Spleen (tissue), 11 donors: Measurements from ENCODE around the gene PDE2A. TPM values are rescaled to one million over a fixed set of nuclear protein-coding genes. Genes with fewer than 3 reads are reported as not detected.
A peak's percentile ranks its signal among the peaks of the same experiment; 100 is the strongest.

Experiments
- DNase-seq: peaks from one replicate; pipeline ENCODE4 v3.0.0-alpha.2; 2020
- H3K27ac ChIP-seq, 8 donors: fragments of 200-600 bp; sonication (generic) in 7 of 8; 1 replicate in 4 of 8; 2 replicates in 4 of 8; pipeline versions ENCODE4 v1.5.0 to v1.8.0; 2016 to 2021; ENCODE audit warnings: inconsistent platforms in 4 of 8, mild to moderate bottlenecking in 4 of 8, moderate library complexity in 1 of 8
- H3K27me3 ChIP-seq, 7 donors: fragments of 200-600 bp; sonication (generic) in 6 of 7; replicated peaks in 1 of 7; 1 replicate in 4 of 7; 2 replicates in 3 of 7; pipeline versions ENCODE4 v1.5.0 to v1.8.0; 2016 to 2021; ENCODE audit warnings: inconsistent platforms in 3 of 7, mild to moderate bottlenecking in 1 of 7
- H3K36me3 ChIP-seq, 6 donors: fragments of 200-600 bp; sonication (generic) in 5 of 6; 1 replicate in 4 of 6; 2 replicates in 2 of 6; pipeline versions ENCODE4 v1.5.0 to v1.8.0; 2016 to 2021; ENCODE audit warnings: inconsistent platforms in 2 of 6
- H3K4me1 ChIP-seq, 6 donors: fragments of 200-600 bp; sonication (generic) in 5 of 6; 1 replicate in 3 of 6; 2 replicates in 3 of 6; pipeline versions ENCODE4 v1.5.0 to v1.8.0; 2016 to 2021; ENCODE audit warnings: inconsistent platforms in 3 of 6
- H3K4me3 ChIP-seq, 8 donors: fragments of 200-600 bp; sonication (generic) in 7 of 8; 1 replicate in 4 of 8; 2 replicates in 4 of 8; pipeline versions ENCODE4 v1.5.0 to v1.8.0; 2016 to 2021; ENCODE audit warnings: inconsistent platforms in 4 of 8, mild to moderate bottlenecking in 4 of 8, moderate library complexity in 2 of 8
- H3K9me3 ChIP-seq, 8 donors: fragments of 200-600 bp; sonication (generic) in 7 of 8; 1 replicate in 4 of 8; 2 replicates in 4 of 8; pipeline versions ENCODE4 v1.5.0 to v1.8.0; 2016 to 2021; ENCODE audit warnings: inconsistent platforms in 4 of 8
- CTCF ChIP-seq, 11 experiments: fragments of 200-600 bp in 7 of 11; fragments of 450-650 bp in 4 of 11; sonication (generic) in 4 of 11; IDR thresholded peaks in 8 of 11; conservative IDR thresholded peaks in 3 of 11; 1 replicate in 7 of 11; 2 replicates in 4 of 11; pipeline versions ENCODE4 v1.4.0 to v1.8.0; 2016 to 2021; ENCODE audit warnings: antibody characterized with exemption in 11 of 11, inconsistent platforms in 4 of 11, mild to moderate bottlenecking in 1 of 11
- POLR2A ChIP-seq, 3 donors: fragments of 450-650 bp; IDR thresholded peaks; one replicate each; pipeline ENCODE4 v1.5.1; 2017; ENCODE audit warnings: antibody characterized with exemption in 3 of 3, mild to moderate bottlenecking in 1 of 3
- POLR2AphosphoS5 ChIP-seq, 3 donors: sonication (generic); formaldehyde crosslinking; IDR thresholded peaks; one replicate each; pipeline ENCODE4 v1.5.1; 2017; ENCODE audit warnings: antibody characterized with exemption in 3 of 3
- WGBS, 5 donors: extraction: QIAGEN DNeasy Blood & Tissue Kit in 3 of 5; methylation state at CpG; one replicate each; pipeline versions ENCODE4 v1.1.5 to v1.1.7; 2013 to 2018; 5-methylcytosine and 5-hydroxymethylcytosine counted together
- intact Hi-C: fragments of 100-400 bp; cut with DNase I; formaldehyde crosslinking; loops from one replicate; pipeline ENCODE4 v1.15.0; 2023; ENCODE audit warnings: low total_unique reads
- polyA plus RNA-seq, 3 donors: library from polyadenylated mRNA; stranded (reverse); fragments of 200-250 nt; gene quantifications; one replicate each; pipeline ENCODE4 v1.2.1, GENCODE V29; 2013
- total RNA-seq, 7 donors: library from RNA; depleted of rRNA in 3 of 7; stranded (reverse); fragments of >200 nt in 3 of 7; fragmentation: NEBNext Ultra II Directional in 4 of 7; extraction: Animal tissue kit (Norgen Biotek cat#: 25700) in 4 of 7; gene quantifications; one replicate each; pipeline versions ENCODE4 v1.1.0 to v1.2.1, GENCODE V29; 2016 to 2021
- donor health status: healthy with polysubstance abuse.
- donor health status: DM: no; HTN: no; CAD: no; lungs with moderate emphysema.
- donor health status: DM: no; HTN: no; CAD: no.
- donor health status: Bipolar disorder and iron deficiency.
- donor health status: healthy.
- donor health status: DM: no; HTN: no; CAD: no.
- donor health status: DM: yes; HTN: yes; CAD: no.

The PDE2A gene
- total and polyA plus RNA-seq, 10 donors: 58.2 to 584 (median 333) TPM

GRCh38 chr11:72609476-72609875 is 64.7 kb downstream of the PDE2A start:
- no peak for TF ChIP-seq POLR2A (IDR thresholded peaks at IDR 0.05)
- TF ChIP-seq POLR2AphosphoS5 (IDR thresholded peaks at IDR 0.05): peak in 2 of 3 donors; percentile 22 to 32
- no peak for TF ChIP-seq CTCF (IDR thresholded peaks at IDR 0.05 in 8 of 11, conservative IDR thresholded peaks at IDR 0.05 in 3 of 11)
- 56 to 66% (median 59%) methylated on average over 8 of the region's 8 CpGs for WGBS, 5 donors
- Histone ChIP-seq H3K4me3 (no peak overlapping the region), H3K4me1 (peaks cover 35 to 100% (median 87%) of the 10 kb centered on the region in 6 donors), H3K27me3 (peaks cover 0 to 25% (median 0%) of the 10 kb centered on the region in 7 donors), H3K9me3 (no peaks in the 10 kb centered on the region), H3K27ac (peak overlapping the region in 5 of 8 donors; percentile 62 to 75 (median 70)), H3K36me3 (no peaks in the 10 kb centered on the region)
- intact Hi-C loops: no loop called here
- no peak for DNase-seq

GRCh38 chr11:72609045-72609444 is 65.2 kb downstream of the PDE2A start:
- Histone ChIP-seq H3K27me3 (peaks cover 0 to 25% (median 0%) of the 10 kb centered on the region in 7 donors), H3K4me3 (no peak overlapping the region), H3K9me3 (no peaks in the 10 kb centered on the region), H3K4me1 (peaks cover 31 to 100% (median 85%) of the 10 kb centered on the region in 6 donors), H3K27ac (peak overlapping the region in 5 of 8 donors; percentile 62 to 75 (median 70)), H3K36me3 (peaks cover 0 to 4% (median 0%) of the 10 kb centered on the region in 6 donors)
- intact Hi-C loops: no loop called here
- TF ChIP-seq POLR2A (IDR thresholded peaks at IDR 0.05) (no peak), POLR2AphosphoS5 (IDR thresholded peaks at IDR 0.05) (no peak), CTCF (IDR thresholded peaks at IDR 0.05 in 8 of 11, conservative IDR thresholded peaks at IDR 0.05 in 3 of 11) (peak in 8 of 11 experiments; percentile 10 to 59 (median 44))
- WGBS, 5 donors: 68 to 80% (median 75%) methylated on average over 4 of the region's 4 CpGs
- DNase-seq: no peak

GRCh38 chr11:72607496-72607895 is 66.7 kb downstream of the PDE2A start:
- peaks cover 0 to 38% (median 0%) of the 10 kb centered on the region in 7 donors for H3K27me3 ChIP-seq
- WGBS, 5 donors: 40 to 89% (median 53%) methylated on average over 2 of the region's 2 CpGs; no CpG with 5 or more reads in 1 of the 5 donors
- TF ChIP-seq POLR2A (IDR thresholded peaks at IDR 0.05): no peak
- peak in 1 of 3 donors; percentile 69 for TF ChIP-seq POLR2AphosphoS5 (IDR thresholded peaks at IDR 0.05)
- H3K36me3 ChIP-seq: peaks cover 0 to 14% (median 0%) of the 10 kb centered on the region in 6 donors
- H3K9me3 ChIP-seq: no peaks in the 10 kb centered on the region
- DNase-seq: no peak
- H3K4me3 ChIP-seq: no peak overlapping the region
- peaks cover 27 to 99% (median 79%) of the 10 kb centered on the region in 6 donors for H3K4me1 ChIP-seq
- intact Hi-C loops: no loop called here
- H3K27ac ChIP-seq: peak overlapping the region; percentile 19 to 75 (median 67)

GRCh38 chr11:72606748-72607468 is 67.3 kb downstream of the PDE2A start:
- DNase-seq: no peak
- Histone ChIP-seq H3K27me3 (peaks cover 0 to 43% (median 0%) of the 10 kb centered on the region in 7 donors), H3K9me3 (no peaks in the 10 kb centered on the region), H3K4me1 (peaks cover 27 to 99% (median 79%) of the 10 kb centered on the region in 6 donors), H3K27ac (peak overlapping the region in 7 of 8 donors; percentile 41 to 75 (median 67)), H3K36me3 (peaks cover 0 to 14% (median 0%) of the 10 kb centered on the region in 6 donors), H3K4me3 (no peak overlapping the region)
- intact Hi-C loops: no loop called here
- 25 to 51% (median 43%) methylated on average over 10 to 13 of the region's 13 CpGs for WGBS, 5 donors
- TF ChIP-seq POLR2AphosphoS5 (IDR thresholded peaks at IDR 0.05) (peak in 1 of 3 donors; percentile 27), POLR2A (IDR thresholded peaks at IDR 0.05) (no peak)
